Sigmoid colon (tissue), 7 donors: ENCODE results near the gene TRMT61A. TPM values are rescaled to one million over a fixed set of nuclear protein-coding genes. Genes with fewer than 3 reads are reported as not detected.

Experiments
- DNase-seq: peaks from one replicate; pipeline ENCODE4 v3.0.0-alpha.2; 2019
- H3K27ac ChIP-seq, 4 donors: fragments of 200-600 bp; sonication (generic); one replicate each; pipeline ENCODE4 v1.5.1; 2016 to 2019; ENCODE audit warnings: mild to moderate bottlenecking in 1 of 4
- H3K27me3 ChIP-seq, 3 donors: fragments of 200-600 bp; sonication (generic); one replicate each; pipeline ENCODE4 v1.5.1; 2019; ENCODE audit warnings: mild to moderate bottlenecking in 1 of 3
- H3K36me3 ChIP-seq, 4 donors: fragments of 200-600 bp; sonication (generic); one replicate each; pipeline ENCODE4 v1.5.1; 2016 to 2019
- H3K4me1 ChIP-seq, 4 donors: fragments of 200-600 bp; sonication (generic); one replicate each; pipeline ENCODE4 v1.5.1; 2017 to 2019
- H3K4me3 ChIP-seq, 4 donors: fragments of 200-600 bp; sonication (generic); one replicate each; pipeline ENCODE4 v1.5.1; 2017 to 2019; ENCODE audit warnings: mild to moderate bottlenecking in 2 of 4, moderate library complexity in 1 of 4
- H3K9me3 ChIP-seq, 4 donors: fragments of 200-600 bp in 3 of 4; sonication (generic) in 3 of 4; one replicate each; pipeline versions ENCODE4 v1.5.1 to v1.6.1; 2013 to 2019
- EP300 ChIP-seq, 4 donors: sonication (generic); formaldehyde crosslinking; IDR thresholded peaks; one replicate each; pipeline ENCODE4 v1.6.1; 2017; ENCODE audit warnings: antibody characterized with exemption in 4 of 4
- POLR2A ChIP-seq, 2 donors: fragments of 450-650 bp; IDR thresholded peaks; one replicate each; pipeline ENCODE4 v1.6.1; 2016; ENCODE audit warnings: antibody characterized with exemption in 2 of 2, mild to moderate bottlenecking in 2 of 2, moderate library complexity in 2 of 2
- POLR2AphosphoS5 ChIP-seq, 4 donors: sonication (generic); formaldehyde crosslinking; IDR thresholded peaks; one replicate each; pipeline ENCODE4 v1.6.1; 2017; ENCODE audit warnings: antibody characterized with exemption in 4 of 4
- WGBS, 2 donors: extraction: QIAGEN DNeasy Blood & Tissue Kit; methylation state at CpG; one replicate each; pipeline ENCODE4 v1.1.7; 2013; 5-methylcytosine and 5-hydroxymethylcytosine counted together
- intact Hi-C: fragments of 100-400 bp; cut with DNase I; formaldehyde crosslinking; loops from one replicate; pipeline ENCODE4 v1.15.1; 2023
- polyA plus RNA-seq, 3 donors: library from polyadenylated mRNA; stranded (reverse); fragments of 200-250 nt; gene quantifications; one replicate each; pipeline ENCODE4 v1.2.3, GENCODE V29; 2013
- total RNA-seq, 4 donors: library from RNA; depleted of rRNA; stranded (reverse); fragments of >200 nt; gene quantifications; one replicate each; pipeline ENCODE4 v1.1.0, GENCODE V29; 2016
- TF ChIP-seq, protein P1 (sequence below), 4 experiments: fragments of 450-650 bp in 3 of 4; fragments of 200-600 bp in 1 of 4; IDR thresholded peaks; one replicate each; pipeline ENCODE4 v1.5.1; 2016 to 2019; ENCODE audit warnings: antibody characterized with exemption in 4 of 4, mild to moderate bottlenecking in 3 of 4, moderate library complexity in 2 of 4
- donor health status: healthy with polysubstance abuse.
- donor health status: Bipolar disorder and iron deficiency.
- donor health status: healthy.

Gene TRMT61A
- total and polyA plus RNA-seq, 7 donors = 4.2 to 27.2 (median 20.2) TPM

DNA sequence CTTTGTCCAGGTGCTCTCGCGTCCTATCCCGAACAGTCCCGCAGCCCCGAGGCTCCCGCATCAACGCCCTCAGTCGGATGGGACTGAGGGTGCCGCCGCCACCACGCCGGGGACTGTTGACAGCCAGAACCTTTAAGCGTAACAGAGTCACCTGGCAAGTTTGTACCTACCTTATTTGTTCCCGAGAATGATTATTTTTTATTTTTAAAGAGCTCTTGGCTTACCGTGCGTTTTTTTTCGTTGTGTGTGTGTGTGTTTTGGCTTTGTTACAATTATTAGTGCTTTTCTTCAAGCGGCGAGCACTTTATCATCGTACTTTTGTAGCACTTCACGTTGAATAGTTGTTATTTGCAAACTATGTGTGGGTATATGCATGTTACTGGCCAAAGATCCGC lies 34.2 kb downstream of the TRMT61A start:
- peak overlapping the region; percentile 68 to 95 (median 92) for H3K4me3 ChIP-seq
- H3K4me1 ChIP-seq = peaks cover 0 to 56% (median 53%) of the 10 kb centered on the region in 4 donors
- TF ChIP-seq EP300 (IDR thresholded peaks at IDR 0.05) (no peak), POLR2A (IDR thresholded peaks at IDR 0.05) (no peak), POLR2AphosphoS5 (IDR thresholded peaks at IDR 0.05) (no peak)
- TF ChIP-seq, protein P1, sequence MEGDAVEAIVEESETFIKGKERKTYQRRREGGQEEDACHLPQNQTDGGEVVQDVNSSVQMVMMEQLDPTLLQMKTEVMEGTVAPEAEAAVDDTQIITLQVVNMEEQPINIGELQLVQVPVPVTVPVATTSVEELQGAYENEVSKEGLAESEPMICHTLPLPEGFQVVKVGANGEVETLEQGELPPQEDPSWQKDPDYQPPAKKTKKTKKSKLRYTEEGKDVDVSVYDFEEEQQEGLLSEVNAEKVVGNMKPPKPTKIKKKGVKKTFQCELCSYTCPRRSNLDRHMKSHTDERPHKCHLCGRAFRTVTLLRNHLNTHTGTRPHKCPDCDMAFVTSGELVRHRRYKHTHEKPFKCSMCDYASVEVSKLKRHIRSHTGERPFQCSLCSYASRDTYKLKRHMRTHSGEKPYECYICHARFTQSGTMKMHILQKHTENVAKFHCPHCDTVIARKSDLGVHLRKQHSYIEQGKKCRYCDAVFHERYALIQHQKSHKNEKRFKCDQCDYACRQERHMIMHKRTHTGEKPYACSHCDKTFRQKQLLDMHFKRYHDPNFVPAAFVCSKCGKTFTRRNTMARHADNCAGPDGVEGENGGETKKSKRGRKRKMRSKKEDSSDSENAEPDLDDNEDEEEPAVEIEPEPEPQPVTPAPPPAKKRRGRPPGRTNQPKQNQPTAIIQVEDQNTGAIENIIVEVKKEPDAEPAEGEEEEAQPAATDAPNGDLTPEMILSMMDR (IDR thresholded peaks at IDR 0.05) = no peak
- no peaks in the 10 kb centered on the region for H3K27me3 ChIP-seq
- H3K27ac ChIP-seq = peak overlapping the region; percentile 91 to 98 (median 96)
- WGBS, 2 donors = 0 to 1% methylated on average over 22 of the region's 22 CpGs
- H3K36me3 ChIP-seq = peaks cover 0 to 24% (median 4%) of the 10 kb centered on the region in 4 donors
- DNase-seq = no peak
- intact Hi-C loops = no loop called here
- H3K9me3 ChIP-seq = no peaks in the 10 kb centered on the region

DNA sequence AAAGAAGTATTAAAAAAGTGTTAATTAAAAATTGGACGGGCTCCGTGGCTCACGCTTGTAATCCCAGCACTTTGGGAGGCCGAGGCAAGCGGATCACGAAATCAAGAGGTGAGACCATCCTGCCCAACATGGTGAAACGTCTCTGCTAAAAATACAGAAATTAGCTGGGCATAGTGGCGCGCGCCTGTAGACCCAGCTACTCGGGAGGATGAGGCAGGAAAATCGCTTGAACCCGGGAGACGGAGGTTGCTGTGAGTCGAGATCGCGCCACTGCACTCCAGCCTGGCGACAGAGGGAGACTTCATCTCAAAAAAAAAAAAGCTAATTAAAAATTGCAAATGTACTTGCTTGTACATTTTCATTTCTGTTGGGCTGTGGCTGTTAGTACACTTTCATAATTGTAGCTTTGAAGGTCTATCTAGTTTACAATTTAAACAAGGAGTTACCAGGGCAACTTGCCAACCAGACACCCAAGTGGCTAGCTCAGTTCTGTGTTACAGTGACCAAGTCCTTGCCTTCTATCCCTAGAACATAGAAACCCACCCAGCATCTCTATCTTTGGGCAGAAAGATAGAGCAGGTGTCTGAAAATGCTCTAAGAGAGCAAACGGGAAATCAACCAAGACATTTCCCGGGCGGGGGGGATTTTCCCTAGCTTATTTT lies 35.0 kb downstream of the TRMT61A start:
- TF ChIP-seq, protein P1 (IDR thresholded peaks at IDR 0.05) = no peak
- TF ChIP-seq POLR2AphosphoS5 (IDR thresholded peaks at IDR 0.05) = no peak
- no peak for TF ChIP-seq EP300 (IDR thresholded peaks at IDR 0.05)
- no peak for TF ChIP-seq POLR2A (IDR thresholded peaks at IDR 0.05)
- intact Hi-C loops = no loop called here
- peak overlapping the region; percentile 68 to 95 (median 92) for H3K4me3 ChIP-seq
- no peaks in the 10 kb centered on the region for H3K9me3 ChIP-seq
- H3K4me1 ChIP-seq = peaks cover 0 to 50% (median 45%) of the 10 kb centered on the region in 4 donors
- H3K36me3 ChIP-seq = peaks cover 0 to 18% (median 4%) of the 10 kb centered on the region in 4 donors
- no peaks in the 10 kb centered on the region for H3K27me3 ChIP-seq
- H3K27ac ChIP-seq = peak overlapping the region; percentile 91 to 98 (median 96)
- DNase-seq = no peak
- WGBS, 2 donors = 38 to 64% methylated on average over 21 of the region's 21 CpGs

DNA sequence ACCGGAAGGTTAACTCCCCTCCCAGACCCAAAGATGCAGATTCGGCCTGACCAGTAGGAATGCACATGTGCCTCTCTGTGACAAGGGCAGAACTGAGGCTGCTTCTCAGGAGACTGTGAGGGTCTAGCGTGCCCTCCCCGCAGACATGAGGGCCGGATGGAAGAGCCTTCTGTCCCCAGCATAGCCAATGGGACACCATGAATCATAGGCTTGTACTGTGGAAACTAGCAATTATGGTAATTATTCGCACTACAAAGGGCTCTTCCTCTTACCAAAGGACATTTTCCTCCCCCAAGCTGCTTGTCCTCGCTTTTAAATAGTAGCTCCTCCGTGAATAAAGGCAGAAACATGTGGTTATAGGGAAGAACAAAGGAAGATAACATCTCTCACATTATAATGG lies 40.0 kb downstream of the TRMT61A start:
- Histone ChIP-seq H3K27me3 (no peaks in the 10 kb centered on the region), H3K27ac (no peak overlapping the region), H3K4me1 (peaks cover 0 to 17% (median 13%) of the 10 kb centered on the region in 4 donors), H3K9me3 (no peaks in the 10 kb centered on the region), H3K4me3 (no peak overlapping the region), H3K36me3 (peaks cover 0 to 12% (median 2%) of the 10 kb centered on the region in 4 donors)
- TF ChIP-seq POLR2AphosphoS5 (IDR thresholded peaks at IDR 0.05) (no peak), EP300 (IDR thresholded peaks at IDR 0.05) (no peak), POLR2A (IDR thresholded peaks at IDR 0.05) (no peak)
- TF ChIP-seq, protein P1 (IDR thresholded peaks at IDR 0.05) = no peak
- DNase-seq = no peak
- WGBS, 2 donors = 86 to 89% methylated on average over 8 of the region's 8 CpGs
- intact Hi-C loops = no loop called here

DNA sequence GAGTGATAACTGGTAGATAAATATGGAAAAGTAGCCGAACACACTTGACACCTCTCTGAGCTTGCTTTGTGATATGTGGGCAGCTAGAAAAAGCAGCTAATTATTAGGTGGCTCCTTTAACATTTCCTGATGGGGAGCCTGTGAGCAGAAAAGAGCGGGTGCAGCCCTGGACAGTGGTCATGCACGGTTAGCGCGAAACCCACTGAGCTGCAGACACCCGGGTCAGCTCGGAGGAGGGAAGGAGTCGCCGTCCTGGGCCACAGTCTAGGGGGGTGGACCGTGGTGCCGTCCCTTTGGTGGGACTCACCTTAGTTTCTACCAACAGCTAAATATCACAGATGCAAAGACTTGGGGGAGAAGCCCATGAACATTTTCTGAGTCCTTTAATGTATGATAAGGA lies 40.4 kb downstream of the TRMT61A start:
- DNase-seq = no peak
- no peak for TF ChIP-seq POLR2AphosphoS5 (IDR thresholded peaks at IDR 0.05)
- TF ChIP-seq, protein P1 (IDR thresholded peaks at IDR 0.05) = no peak
- no peak for TF ChIP-seq EP300 (IDR thresholded peaks at IDR 0.05)
- TF ChIP-seq POLR2A (IDR thresholded peaks at IDR 0.05) = no peak

More for the DNA sequence above, 40.4 kb downstream of the TRMT61A start:
- Histone ChIP-seq H3K27ac (no peak overlapping the region), H3K36me3 (peaks cover 0 to 16% (median 4%) of the 10 kb centered on the region in 4 donors), H3K27me3 (no peaks in the 10 kb centered on the region), H3K4me1 (peaks cover 0 to 13% (median 9%) of the 10 kb centered on the region in 4 donors), H3K9me3 (no peaks in the 10 kb centered on the region), H3K4me3 (no peak overlapping the region)
- intact Hi-C loops = no loop called here
- 84 to 93% methylated on average over 11 of the region's 11 CpGs for WGBS, 2 donors
